Non-pigmented ciliary epithelial cell (primary cell): ENCODE measurements around the gene DNAH14.
"Not testable (repeated sequence)": the region's sequence is repeated elsewhere in the genome, so short reads cannot be mapped to it uniquely, and the experiment has no call there.

Experiments used
- DNase-seq: peaks from one replicate; pipeline ENCODE4 v3.0.0-alpha.2; 2010; ENCODE audit warnings: low read depth

DNAH14 gene

DNA sequence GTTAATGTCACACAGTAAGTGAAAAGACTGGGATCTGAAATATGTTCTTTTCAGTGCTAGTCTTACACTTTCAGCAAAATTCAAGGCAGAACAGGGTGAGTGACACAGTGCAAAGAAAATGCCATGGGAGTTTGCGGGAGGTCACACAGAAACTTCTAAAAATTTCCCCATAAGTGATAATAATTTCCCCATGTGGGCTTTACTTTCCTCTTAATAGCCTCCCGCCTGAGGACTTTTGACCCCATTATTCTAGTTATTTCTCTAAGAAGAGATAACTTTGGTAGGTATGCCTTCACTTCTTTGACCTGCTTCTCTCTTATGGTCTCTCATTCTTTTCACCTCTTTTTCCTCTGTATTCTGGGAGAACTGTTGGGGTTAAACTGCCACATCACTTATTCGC, 8.1 kb upstream of the DNAH14 start:
- DNase-seq = no peak

DNA sequence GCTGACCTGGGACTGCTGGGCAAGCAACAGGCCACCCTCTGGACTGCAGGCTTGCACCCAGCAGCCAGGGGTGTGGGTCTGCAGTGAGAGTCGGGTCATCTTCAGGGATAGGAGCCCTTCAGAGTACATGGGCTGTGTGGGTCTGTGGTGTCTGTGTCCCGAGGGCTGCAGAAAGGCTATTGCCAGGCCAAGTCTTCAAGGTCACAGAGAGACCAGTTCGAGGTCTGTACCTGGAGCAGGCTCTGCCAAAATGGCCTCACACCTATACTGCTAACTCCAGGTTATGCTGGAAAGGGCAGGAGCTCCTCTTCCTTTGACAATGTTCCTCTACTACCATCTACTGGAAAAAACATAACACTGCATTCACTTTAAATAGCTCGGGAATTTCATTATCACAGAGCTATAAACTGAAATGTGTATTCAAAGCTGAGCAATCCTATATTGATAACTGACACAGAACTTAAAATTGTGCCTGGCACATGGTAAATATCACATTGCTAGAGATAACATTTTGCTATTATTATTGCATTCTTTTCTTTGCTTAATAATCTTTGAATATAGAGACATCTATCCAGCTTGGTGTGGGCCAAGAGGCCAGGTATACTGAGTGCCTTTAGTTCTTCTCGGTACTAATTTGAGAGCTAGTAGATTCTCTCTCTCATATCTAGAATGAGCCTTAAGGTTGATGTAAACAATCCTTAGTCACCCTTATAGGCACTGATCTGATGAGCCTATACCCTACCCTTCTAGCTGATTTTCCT, 6.9 kb upstream of the DNAH14 start:
- no peak for DNase-seq

- DNase-seq = no peak
Observed at GRCh38 chr1:224923726-224924125, 5.7 kb upstream of the DNAH14 start.

GRCh38 chr1:224927631-224928030, 1.8 kb upstream of the DNAH14 start:
- DNase-seq = not testable (repeated sequence)

DNA sequence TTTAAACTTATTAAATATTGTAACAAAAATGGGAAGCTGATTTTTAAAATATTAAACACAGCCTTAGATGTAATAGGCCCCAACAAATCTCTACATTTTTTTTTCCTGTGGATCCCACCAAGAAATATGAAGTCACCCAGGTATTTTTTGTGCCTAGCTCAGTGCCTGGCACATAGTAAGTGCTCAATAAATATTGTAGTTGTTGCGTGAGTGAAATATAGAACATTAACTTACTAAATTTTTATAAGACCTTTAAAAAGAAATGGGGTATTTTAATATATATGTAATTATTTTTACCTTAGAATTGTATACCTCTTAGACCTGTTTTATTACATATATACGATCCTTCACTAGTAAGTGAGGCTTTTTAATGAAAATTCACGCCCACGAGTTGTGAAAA, 569 bp upstream of the DNAH14 start:
- DNase-seq = no peak

GRCh38 chr1:224931605-224932004, 2.1 kb downstream of the DNAH14 start:
- no peak for DNase-seq

DNA sequence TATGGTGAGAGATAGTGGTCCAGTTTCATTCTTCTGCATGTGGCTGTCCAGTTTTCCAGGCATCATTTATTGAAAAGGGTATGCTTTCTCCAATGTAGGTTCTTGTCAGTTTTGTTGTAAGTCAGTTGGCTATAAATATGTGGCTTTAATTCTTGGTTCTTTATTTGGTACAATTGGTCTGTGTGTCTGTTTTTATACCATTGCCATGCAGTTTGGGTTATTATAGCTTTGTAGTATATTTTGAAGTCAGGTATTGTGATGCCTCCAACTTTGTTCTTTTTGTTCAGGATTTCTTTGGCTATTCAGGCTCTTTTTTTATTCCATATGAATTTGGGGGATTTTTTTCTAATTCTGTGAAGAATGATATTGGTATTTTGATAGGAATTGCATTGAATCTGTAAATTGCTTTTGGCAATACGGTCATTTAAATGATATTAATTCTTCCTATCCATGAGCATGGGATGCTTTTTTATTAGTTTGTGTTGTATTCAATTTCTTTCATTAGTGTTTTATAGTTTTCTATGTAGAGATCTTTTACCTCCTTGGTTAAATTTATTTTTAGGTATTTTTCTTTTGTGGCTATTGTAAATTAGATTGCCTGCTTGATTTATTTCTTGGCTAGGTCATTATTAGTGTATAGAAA, 3.3 kb downstream of the DNAH14 start:
- DNase-seq = no peak

DNA sequence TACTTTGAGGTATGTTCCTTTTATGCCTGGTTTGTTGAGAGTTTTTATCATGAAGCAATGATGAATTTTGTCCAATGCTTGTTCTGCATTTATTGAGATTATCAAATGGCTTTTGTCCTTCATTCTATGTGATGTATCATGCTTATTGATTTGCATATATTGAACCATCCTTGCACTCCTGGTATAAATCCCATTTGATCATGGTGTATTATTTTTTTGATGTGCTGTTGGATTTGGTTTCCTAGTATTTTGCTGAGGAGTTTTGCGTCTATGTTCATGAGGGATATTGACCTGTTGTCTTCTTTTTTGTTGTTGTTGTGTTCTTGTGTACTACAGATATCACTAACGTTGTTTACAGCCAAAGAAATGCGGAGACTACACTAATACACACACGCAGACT, 4.1 kb downstream of the DNAH14 start:
- no peak for DNase-seq

DNA sequence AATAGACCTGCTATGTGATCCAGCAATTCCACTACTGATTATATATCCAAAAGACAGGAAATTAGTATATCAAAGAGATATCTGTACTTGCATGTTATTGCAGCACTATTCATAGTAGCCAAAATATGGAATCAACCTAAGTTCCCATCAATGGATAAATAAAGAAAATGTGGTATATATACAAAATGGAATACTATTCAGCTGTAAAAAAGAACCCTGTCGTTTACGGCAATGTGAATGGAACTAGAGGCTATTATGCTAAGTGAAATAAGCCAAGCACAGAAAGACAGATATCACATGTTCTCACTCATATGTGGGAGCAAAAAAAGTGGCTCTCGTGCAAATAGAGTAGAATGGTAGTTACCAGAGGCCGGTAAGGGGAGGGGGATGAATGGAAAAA, 9.2 kb downstream of the DNAH14 start:
- DNase-seq = no peak

GRCh38 chr1:224939844-224940425, 10.5 kb downstream of the DNAH14 start:
- no peak for DNase-seq

DNA sequence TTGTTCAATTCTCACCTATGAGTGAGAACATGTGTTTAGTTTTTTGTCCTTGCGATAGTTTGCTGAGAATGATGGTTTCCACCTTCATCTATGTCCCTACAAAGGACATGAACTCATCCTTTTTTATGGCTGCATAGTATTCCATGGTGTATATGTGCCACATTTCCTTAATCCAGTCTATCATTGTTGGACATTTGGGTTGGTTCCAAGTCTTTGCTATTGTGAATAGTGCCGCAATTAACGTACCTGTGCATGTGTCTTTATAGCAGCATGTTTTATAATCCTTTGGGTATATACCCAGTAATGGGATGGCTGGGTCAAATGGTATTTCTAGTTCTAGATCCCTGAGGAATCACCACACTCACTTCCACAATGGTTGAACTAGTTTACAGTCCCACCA, 11.3 kb downstream of the DNAH14 start:
- not testable (repeated sequence) for DNase-seq

GRCh38 chr1:224945651-224946348, 16.3 kb downstream of the DNAH14 start:
- DNase-seq = not testable (repeated sequence)

GRCh38 chr1:224946349-224946691, 16.8 kb downstream of the DNAH14 start:
- not testable (repeated sequence) for DNase-seq

DNA sequence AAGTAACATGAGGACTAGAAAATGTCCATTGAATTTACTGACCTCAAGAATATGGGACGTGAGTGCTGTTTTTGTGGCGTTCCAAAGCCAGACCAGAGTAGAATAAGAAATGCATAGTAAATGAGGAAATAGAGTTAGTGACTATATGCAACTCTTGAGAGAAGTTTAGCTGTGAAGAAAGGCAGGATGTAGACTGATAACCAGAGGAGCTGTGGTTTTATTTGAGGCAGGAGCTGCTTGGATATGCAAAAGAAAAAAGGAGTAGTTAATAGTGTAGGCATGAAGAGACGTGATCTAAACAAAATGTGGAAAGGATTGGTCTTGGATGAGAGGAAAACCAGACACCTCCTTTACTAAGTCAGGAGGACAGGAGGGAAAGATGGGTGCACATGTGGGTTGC, 28.2 kb downstream of the DNAH14 start:
- no peak for DNase-seq

GRCh38 chr1:224958490-224958889, 29.0 kb downstream of the DNAH14 start:
- DNase-seq = no peak

DNA sequence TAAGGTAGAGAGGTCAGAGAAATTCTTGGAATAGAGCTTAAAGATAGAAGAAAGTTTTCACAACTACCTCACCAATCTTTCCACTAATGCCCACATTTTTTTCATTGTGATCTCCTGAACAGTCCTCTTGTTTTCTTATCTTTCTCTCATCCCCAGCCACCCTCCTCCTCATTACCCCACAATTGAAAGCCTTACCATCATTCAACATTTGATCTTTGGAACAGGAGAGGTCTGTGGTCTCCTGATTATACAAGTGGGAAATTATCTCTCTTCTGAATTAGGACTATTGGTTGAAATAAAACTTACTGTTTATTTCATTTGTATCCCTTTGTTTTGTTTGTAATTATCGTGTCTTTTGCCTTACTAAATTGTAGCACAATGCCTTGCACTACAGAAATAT, 29.6 kb downstream of the DNAH14 start:
- no peak for DNase-seq

DNA sequence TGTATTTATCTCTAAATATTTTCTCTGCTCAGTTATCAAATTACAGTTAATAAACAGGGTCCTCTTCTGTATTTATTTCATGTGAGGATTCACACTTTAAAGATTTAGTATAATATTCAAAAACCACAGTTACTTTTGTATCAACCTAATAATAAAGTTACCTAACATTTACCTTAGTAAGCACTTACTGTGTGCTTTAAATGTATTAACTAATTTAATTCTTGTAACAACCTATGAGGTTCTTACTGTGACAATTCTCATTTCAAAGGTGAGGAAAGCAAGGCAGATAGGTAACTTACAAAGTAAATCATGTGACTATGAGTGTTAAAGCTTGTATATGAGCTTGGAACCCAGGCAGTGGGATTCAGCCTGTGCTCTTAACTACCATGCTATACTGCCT, 30.2 kb downstream of the DNAH14 start:
- no peak for DNase-seq

- no peak for DNase-seq
Observed at GRCh38 chr1:224980181-224980580, 50.7 kb downstream of the DNAH14 start.

GRCh38 chr1:224981922-224982354, 52.5 kb downstream of the DNAH14 start:
- DNase-seq = not testable (repeated sequence)

DNA sequence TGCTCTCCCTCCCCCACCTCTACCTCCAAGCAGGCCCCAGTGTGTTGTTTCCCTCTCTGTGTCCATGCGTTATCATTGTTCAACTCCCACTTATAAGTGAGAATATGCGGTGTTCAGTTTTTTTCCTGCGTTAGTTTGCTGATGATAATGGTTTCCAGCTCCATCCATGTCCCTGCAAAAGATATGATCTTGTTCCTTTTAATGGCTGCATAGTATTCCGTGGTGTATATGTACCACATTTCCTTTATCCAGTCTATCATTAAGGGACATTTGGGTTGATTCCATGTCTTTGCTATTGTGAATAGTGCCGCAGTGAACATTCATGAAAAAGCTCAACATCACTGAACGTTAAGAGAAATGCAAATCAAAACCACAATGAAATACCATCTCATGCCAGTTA, 58.6 kb downstream of the DNAH14 start:
- DNase-seq = no peak

DNA sequence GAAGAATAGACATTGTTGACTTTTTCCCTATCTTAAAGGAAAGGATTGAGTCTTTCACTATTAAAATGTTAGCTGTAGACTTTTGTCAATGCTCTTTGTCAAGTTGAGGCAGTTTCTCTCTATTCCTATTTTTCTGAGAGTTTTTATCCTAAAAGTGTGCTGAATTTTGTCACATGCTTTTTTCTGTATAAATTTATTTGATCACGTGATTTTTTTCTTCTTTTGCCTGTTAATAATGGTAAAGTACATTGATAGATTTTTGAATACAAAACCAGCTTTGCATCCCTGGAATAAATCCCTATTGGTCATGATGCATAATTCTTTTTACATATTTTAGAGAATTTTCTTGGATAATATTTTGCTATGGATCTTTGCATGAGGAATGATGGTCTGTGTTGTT, 60.1 kb downstream of the DNAH14 start:
- DNase-seq = no peak

DNA sequence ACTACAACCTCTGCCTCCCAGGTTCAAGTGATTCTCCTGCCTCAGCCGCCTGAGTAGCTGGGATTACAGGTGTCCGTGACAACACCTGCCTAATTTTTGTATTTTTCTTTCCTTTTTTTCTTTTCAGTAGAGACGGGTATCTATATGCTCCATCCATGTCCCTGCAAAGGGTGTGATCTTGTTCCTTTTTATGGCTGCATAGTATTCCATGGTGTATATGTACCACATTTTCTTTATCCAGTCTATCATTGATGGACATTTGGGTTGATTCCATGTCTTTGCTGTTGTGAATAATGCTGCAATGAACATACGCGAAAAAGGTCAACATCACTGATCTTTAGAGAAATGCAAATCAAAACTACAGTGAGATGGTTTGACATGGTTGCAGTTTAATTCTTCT, 62.1 kb downstream of the DNAH14 start:
- not testable (repeated sequence) for DNase-seq

DNA sequence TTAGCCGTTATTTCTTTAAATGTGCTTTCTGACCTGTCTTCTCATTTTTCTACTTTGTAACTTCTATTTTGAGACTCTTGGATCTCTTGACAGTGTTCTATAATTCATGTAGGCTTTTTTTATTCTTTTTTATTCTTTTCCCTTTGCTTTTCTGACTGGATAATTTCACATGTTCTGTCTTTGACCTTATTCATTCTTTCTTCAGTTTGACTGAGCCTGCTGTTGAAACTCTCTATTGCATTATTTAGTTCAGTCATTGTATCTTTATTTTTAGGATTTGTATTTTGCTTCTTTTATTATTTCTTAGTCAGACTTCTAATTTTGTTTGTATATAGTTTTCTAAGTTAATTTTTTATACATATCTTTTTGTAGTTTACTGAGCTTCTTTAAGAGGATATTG, 66.1 kb downstream of the DNAH14 start:
- no peak for DNase-seq
